Activated CD8-positive, alpha-beta memory T cell treated with anti-CD3 and anti-CD28 coated beads for 4 hours (primary cell): ENCODE data around the gene PHLPP1.
"Not testable (repeated sequence)": the region's sequence is repeated elsewhere in the genome, so short reads cannot be mapped to it uniquely, and the experiment has no call there.

Source experiments
- DNase-seq, 2 donors: peaks; one replicate each; pipeline ENCODE4 v3.0.0-alpha.2; 2020; ENCODE audit warnings: low read depth in 2 of 2

Gene PHLPP1

GRCh38 chr18:62883937-62884735 lies 168.8 kb downstream of the PHLPP1 start:
- DNase-seq: no peak

- DNase-seq: no peak
Measured at GRCh38 chr18:62885804-62886203, 170.5 kb downstream of the PHLPP1 start.

- no peak for DNase-seq
Measured at GRCh38 chr18:62894681-62895390, 179.5 kb downstream of the PHLPP1 start.

DNA sequence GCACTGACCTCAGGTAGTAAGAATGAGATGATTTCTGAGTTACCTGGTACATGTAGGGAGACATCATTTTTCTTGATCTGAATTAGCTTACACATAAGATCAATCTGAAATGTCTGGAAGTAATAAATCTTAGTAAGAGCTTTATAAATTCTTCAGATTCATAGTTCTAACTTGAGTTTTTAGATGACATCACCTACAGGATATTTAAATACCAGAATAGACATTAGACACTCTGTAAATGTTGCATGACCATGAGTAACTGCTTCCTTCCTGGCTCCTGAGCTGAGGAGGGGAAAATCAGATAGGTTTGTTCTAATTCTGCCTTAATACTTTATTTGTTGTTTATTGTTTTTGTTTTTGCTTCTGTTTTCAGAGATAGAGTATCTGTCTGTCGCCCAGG lies 181.8 kb downstream of the PHLPP1 start:
- no peak for DNase-seq

GRCh38 chr18:62898359-62898758 lies 183.0 kb downstream of the PHLPP1 start:
- no peak for DNase-seq

GRCh38 chr18:62899534-62899933 lies 184.2 kb downstream of the PHLPP1 start:
- DNase-seq: no peak

GRCh38 chr18:62900132-62900883 lies 185.0 kb downstream of the PHLPP1 start:
- no peak for DNase-seq

- no peak for DNase-seq
Measured at GRCh38 chr18:62902776-62903175, 187.4 kb downstream of the PHLPP1 start.

- no peak for DNase-seq
Measured at GRCh38 chr18:62904396-62905285, 189.3 kb downstream of the PHLPP1 start.

DNA sequence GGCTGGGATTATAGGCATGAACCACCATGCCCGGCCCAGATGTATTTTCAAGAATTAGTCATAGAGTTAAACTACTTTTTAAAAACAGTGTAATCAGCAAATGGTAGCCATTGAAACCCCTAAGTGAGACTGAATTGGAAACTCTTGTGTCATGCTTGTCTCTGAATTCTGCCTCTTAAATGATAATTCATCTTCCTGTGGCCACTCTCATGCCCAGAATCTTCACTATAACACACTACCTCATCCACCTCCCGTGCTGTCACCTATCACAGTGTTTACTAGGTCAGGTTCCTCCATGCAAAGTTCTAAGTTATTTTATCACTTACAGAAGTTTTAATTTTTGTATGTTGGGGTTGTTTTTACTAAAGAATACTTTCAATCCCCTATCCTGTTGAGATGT lies 197.5 kb downstream of the PHLPP1 start:
- DNase-seq: no peak

GRCh38 chr18:62913824-62914223 lies 198.5 kb downstream of the PHLPP1 start:
- not testable (repeated sequence) for DNase-seq

GRCh38 chr18:62914871-62915392 lies 199.6 kb downstream of the PHLPP1 start:
- DNase-seq: no peak

DNA sequence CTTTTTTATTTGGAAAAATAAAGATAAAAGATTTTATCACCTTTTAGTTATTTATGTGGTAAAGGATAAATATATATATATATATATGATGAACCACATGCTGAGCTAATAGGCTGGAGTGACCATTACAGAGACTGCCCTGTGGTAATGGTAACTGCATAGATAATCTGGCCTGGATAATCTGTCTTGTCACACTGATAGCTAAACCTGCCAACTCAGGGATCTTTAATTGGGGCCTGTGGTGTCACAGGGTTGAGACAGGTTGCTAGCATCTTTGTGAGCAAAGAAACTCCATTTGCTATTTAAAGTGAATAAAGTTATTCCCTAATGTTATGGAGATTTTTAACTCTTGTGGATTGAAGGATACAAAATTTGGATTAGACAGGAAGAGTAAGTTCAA lies 203.0 kb downstream of the PHLPP1 start:
- no peak for DNase-seq

DNA sequence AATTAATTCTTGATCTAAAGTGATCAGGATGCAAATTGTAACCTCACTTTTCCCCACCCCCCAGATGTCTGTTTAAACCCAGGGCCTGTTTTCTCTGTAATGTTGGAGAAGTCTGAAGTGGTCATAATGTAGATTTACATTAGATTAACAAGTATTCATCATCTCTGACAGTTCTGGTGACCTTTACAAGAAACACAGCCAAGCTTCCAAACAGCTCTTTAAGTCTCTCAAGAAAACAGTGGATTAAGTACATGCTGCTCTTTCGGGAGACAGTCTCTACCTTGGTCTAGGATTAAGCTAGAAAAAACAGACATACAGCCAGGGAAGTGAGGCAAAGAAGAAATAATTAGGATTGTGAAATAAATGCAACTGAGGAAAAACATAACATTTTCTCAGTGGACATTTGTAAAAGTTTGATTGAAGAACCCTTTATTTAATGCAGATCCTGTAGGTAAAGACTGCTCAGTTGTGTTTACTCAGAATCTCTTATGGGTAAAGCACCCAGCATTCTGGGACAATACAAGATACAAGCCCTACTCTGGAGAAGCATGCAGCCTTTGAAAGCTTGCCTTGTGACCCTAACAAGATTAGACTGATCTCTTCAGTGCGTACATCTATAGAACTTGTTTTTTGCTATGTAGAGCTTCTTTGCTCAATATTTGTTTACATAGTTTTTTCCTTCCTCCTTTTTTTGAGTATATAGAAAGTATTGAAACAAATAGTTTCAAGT lies 203.9 kb downstream of the PHLPP1 start:
- DNase-seq: no peak

DNA sequence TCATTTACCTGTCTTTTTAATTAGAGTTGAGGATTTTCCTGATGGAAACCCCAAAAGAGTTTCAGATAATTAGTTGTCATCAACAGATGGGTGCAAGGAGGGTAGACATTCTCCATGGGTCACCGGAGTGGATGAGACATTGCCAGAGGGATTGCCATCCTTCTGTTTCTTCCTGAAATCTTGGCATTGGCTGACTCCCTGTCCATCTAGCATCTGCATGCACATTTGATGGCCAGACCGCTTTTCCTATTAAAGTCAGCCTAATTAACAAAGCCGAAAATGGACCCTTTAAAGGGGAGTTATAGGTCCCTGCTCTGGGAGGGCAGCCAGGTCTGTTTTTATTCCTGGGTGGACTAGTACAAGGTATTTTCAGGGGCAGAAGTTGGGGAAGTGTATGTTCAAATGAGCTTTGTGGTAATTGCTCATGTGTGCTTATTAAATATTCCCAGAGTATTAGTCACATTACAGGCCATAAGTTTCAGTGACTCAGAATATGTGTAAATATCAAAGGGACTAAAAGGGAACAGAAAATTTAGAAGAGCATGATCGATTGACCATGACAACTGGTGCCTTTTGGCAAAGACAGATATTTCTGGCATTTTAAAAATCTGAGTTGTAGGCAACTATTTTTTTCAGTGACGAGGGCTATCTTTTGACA lies 209.8 kb downstream of the PHLPP1 start:
- no peak for DNase-seq

DNA sequence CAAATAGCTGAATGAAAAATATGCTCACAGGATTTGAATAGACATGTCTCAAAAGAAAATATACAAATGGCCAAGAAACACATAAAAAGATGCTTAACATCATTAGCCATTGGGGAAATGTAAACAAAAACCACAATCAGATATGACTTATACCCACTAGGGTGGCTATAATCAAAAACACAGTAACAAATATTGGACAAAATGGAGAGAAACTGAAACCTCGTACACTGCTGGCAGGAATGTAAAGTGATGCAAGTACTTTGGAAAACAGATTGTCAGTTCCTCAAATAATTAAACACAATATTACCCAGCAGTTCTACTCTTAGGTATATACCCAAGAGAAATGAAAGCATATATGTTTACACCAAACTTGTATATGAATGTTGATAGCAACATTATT lies 213.0 kb downstream of the PHLPP1 start:
- DNase-seq: no peak

DNA sequence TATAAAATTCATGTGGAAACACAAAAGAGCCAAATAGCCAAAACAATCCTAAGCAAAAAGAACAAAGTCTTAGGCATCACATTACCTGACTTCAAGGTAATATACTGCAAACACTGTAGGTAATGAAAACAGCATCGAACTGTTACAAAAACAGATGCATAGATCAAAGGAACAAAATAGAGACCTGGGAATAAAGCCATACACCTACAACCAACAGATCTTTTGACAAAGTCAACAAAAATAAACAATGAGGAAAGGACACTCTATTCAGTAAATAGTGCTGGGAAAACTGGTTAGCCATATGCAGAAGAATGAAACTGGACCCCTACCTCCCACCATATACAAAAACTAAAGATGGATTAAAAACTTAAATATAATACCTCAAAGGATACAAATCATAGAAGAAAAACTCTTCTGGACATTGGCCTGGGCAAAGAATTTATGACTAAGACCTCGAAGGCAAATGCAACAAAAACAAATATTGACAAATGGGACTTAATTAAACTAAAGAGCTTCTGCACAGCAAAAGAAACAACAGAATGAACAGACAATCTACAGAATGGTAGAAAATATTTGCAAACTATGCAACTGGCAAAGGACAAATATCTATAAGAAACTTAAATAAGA lies 218.0 kb downstream of the PHLPP1 start:
- no peak for DNase-seq

DNA sequence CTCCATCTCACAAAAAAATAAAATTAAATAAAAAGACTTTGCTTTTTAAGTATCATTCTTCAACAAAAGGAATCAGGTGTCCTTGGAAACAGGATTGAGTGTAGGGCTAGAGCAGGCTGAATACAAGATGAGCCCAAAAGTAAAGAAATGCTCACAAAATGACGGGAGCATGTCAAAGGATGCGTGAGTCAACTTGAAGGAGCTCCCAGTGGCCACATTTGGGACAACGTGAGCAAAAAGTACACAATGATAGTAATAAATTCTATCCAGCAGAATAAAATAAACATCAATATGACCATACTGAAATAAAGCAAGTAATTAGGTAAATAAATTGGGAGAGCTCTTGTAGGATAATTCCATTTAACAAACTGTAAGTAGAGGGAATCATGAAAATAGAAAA lies 220.7 kb downstream of the PHLPP1 start:
- no peak for DNase-seq

DNA sequence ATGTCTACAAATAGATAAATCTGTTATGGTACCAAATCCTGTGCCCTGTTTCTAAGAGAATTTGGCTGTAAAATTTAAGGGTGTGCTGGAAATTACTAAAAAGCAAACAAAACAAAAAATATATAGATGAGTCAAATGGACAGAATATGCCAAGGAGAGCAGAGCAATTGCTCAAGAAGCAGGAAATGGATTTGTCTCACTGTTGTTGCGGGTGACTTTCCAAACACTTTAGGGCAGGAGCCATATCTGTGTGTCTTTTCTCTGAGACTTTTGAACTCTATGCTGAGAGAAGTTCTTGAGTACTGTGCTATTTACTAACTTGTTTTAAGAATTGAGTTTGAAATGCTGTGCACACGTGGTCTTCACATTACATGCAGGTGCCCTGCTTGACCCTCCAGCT lies 221.7 kb downstream of the PHLPP1 start:
- no peak for DNase-seq

DNA sequence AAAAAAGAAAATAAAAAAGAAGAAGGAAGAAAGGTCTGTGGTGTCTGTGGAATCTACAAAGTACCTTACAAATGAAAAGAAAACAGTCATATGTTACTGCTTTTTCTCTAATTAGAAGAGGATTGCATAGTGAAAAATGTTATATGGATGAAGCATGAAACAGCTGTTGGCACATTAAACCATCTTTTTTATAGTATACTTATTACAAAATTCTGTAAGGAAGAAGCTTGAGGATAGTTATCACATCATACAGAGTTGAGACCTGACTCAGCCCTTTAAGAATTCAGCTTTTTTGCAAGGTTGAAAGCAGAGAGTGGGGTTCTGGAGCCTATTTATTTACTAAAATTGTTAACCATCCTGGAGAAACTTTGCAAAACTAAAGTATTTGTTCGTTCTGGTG lies 222.7 kb downstream of the PHLPP1 start:
- DNase-seq: no peak
